Measurements from ENCODE around the gene CCDC116.
A peak's percentile ranks its signal among the peaks of the same experiment; 100 is the strongest.

CCDC116 gene

GRCh38 chr22:21623648-21623970 is 9.0 kb upstream of the CCDC116 start:
- TF ChIP-seq CTCF (IDR thresholded peaks at IDR 0.05) = no peak
- H3K27ac ChIP-seq = peak overlapping the region; percentile 60
- H3K9ac ChIP-seq = no peak overlapping the region

GRCh38 chr22:21624120-21624879 is 8.3 kb upstream of the CCDC116 start:
- Histone ChIP-seq H3K4me3 (ENCODE audit: low read depth, low read length) (peak overlapping the region; percentile 15), H3K36me3 (ENCODE audit: control insufficient read depth, insufficient read depth, low read length) (no peaks in the 10 kb centered on the region), H3K27me3 (ENCODE audit: control insufficient read depth, insufficient read depth, low read length) (no peaks in the 10 kb centered on the region), H3K9ac (no peak overlapping the region), H3K27ac (peak overlapping the region; percentile 60), H3K4me2 (ENCODE audit: low read length) (peak overlapping the region; percentile 47), H3K9me3 (ENCODE audit: control insufficient read depth, low read length) (no peaks in the 10 kb centered on the region), H3K79me2 (peaks cover 1% of the 10 kb centered on the region), H3K4me1 (peaks cover 14% of the 10 kb centered on the region), H2AFZ (no peak overlapping the region)
- TF ChIP-seq CTCF (IDR thresholded peaks at IDR 0.05) = peak; percentile 36

More at GRCh38 chr22:21623648-21623970, 9.0 kb upstream of the CCDC116 start:
- peak overlapping the region; percentile 15 for H3K4me3 ChIP-seq (ENCODE audit: low read depth, low read length)
- peaks cover 4% of the 10 kb centered on the region for H3K79me2 ChIP-seq
- peaks cover 14% of the 10 kb centered on the region for H3K4me1 ChIP-seq
- H2AFZ ChIP-seq = no peak overlapping the region
- H3K9me3 ChIP-seq (ENCODE audit: control insufficient read depth, low read length) = no peaks in the 10 kb centered on the region
- peak overlapping the region; percentile 47 for H3K4me2 ChIP-seq (ENCODE audit: low read length)
- no peaks in the 10 kb centered on the region for H3K36me3 ChIP-seq (ENCODE audit: control insufficient read depth, insufficient read depth, low read length)
- no peaks in the 10 kb centered on the region for H3K27me3 ChIP-seq (ENCODE audit: control insufficient read depth, insufficient read depth, low read length)

GRCh38 chr22:21624880-21625791 is 7.4 kb upstream of the CCDC116 start:
- Histone ChIP-seq H3K4me2 (ENCODE audit: low read length) (peak overlapping the region; percentile 47), H3K9me3 (ENCODE audit: control insufficient read depth, low read length) (no peaks in the 10 kb centered on the region), H3K4me1 (peaks cover 14% of the 10 kb centered on the region), H3K27me3 (ENCODE audit: control insufficient read depth, insufficient read depth, low read length) (no peaks in the 10 kb centered on the region), H3K9ac (no peak overlapping the region), H3K4me3 (ENCODE audit: low read depth, low read length) (no peak overlapping the region), H3K79me2 (no peaks in the 10 kb centered on the region), H3K27ac (peak overlapping the region; percentile 60), H3K36me3 (ENCODE audit: control insufficient read depth, insufficient read depth, low read length) (no peaks in the 10 kb centered on the region), H2AFZ (no peak overlapping the region)
- no peak for TF ChIP-seq CTCF (IDR thresholded peaks at IDR 0.05)

- Histone ChIP-seq H3K4me2 (ENCODE audit: low read length) (no peak overlapping the region), H3K27ac (no peak overlapping the region), H3K36me3 (ENCODE audit: control insufficient read depth, insufficient read depth, low read length) (no peaks in the 10 kb centered on the region), H2AFZ (no peak overlapping the region), H3K9me3 (ENCODE audit: control insufficient read depth, low read length) (no peaks in the 10 kb centered on the region), H3K9ac (no peak overlapping the region), H3K4me3 (ENCODE audit: low read depth, low read length) (no peak overlapping the region), H3K27me3 (ENCODE audit: control insufficient read depth, insufficient read depth, low read length) (no peaks in the 10 kb centered on the region), H3K4me1 (peaks cover 14% of the 10 kb centered on the region), H3K79me2 (no peaks in the 10 kb centered on the region)
- TF ChIP-seq CTCF (IDR thresholded peaks at IDR 0.05) = no peak
These were observed 6.4 kb upstream of the CCDC116 start for GRCh38 chr22:21626073-21626734.

Measured in parathyroid adenoma (tissue), 2 donors.